Subcutaneous adipose tissue (tissue), 4 donors: ENCODE data around the gene PDE6H. TPM values are rescaled to one million over a fixed set of nuclear protein-coding genes. Genes with fewer than 3 reads are reported as not detected.

Experiments
- CTCF ChIP-seq: fragments of 450-650 bp; IDR thresholded peaks from one replicate; pipeline ENCODE4 v1.5.1; 2016; ENCODE audit warnings: low read depth, mild to moderate bottlenecking, control low read depth, antibody characterized with exemption, moderate library complexity
- total RNA-seq, 4 donors: library from RNA; depleted of rRNA; stranded (reverse); fragments of >200 nt; gene quantifications; one replicate each; pipeline ENCODE4 v1.1.0, GENCODE V29; 2016

Gene PDE6H
- total RNA-seq, 4 donors from 2014 or later = not detected

DNA sequence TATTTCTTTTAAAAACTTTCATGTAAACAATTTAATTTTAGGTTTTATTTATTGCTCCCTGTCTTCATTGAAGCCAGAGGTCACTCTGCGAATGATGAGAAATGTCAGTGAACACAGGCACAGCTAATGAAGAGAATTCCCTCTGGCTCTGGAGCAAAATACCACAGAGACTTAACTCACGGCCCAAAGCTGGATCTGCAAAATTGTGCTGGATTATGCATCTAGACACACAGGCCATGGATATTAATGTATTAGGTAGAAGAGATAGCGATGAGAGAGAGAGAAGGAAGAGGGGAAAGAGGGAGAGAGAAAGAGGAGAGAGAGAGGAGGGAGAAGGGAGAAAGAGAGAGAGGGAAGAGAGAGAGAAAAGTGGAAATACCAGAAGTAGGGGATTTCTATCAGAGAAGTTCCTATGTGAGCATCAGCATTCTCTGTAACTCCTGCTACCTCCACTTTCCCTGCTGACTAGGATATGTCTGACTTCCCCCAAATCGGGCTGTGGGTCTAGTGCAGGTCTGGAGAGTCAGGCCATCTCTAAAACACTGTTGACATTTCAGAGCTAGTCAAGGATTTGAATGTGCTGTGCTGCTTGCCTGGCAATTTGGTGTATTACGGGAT, 15.2 kb upstream of the PDE6H start:
- no peak for TF ChIP-seq CTCF

GRCh38 chr12:14958361-14959125, 14.3 kb upstream of the PDE6H start:
- no peak for TF ChIP-seq CTCF

DNA sequence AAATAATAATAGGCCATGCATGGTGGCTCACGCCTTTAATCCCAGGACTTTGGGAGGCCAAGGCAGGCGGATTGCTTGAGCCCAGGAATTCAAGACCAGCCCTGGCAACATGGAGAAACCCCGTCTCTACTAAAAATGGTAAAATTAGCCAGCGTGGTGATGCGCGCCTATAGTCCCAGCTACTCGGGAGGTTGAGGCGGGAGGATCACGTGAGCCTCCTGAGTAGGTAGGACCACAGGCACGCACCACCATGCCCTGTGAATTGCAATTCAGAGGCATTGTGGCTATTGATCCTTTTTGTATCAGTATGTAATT, 13.8 kb upstream of the PDE6H start:
- no peak for TF ChIP-seq CTCF

DNA sequence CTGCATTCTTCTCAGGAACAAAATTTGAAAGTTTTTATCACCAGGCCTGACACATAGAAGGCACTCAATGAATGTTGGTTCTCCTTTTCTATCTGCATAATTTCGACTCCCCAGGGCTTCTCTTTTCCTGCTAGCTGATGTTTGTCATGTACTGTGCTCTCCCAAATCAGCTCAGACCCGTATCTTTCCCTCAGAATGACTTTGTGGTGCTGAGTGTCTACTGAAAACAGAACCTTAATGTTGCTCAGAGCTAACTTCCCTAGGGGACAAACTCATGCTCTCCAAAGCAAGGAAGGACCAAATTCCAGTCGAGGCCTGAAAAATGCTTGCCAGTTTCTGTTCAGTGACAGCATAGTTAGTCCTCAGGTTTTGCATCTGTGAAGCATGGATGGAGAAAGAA, 13.4 kb upstream of the PDE6H start:
- TF ChIP-seq CTCF = no peak

DNA sequence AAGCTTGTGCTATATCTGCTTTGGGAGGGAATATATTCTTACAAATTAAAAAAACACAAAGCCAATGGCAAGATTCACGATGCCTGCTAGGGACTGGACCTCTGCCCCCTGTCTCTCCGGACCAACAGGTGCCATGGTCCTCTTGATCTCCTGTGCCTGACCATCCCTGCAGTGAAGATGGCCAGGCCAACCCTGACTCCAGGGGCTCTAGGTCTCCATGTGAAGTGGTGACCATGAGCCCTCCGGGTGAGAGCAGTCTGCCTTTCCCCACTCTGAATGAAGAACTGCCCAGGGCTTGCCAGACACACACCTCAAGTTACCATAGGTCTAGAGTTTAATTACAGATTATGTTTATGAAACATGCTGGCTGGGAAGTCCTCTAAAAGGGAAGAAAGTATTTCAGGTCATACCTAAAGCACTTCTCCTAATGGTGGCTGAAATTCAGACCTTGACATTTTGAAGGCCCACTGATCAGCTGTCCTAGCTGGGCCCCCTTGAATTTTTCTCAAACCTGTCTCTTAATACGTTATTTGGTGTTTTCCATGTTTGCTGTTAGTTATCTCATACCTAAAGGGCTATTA, 12.8 kb upstream of the PDE6H start:
- TF ChIP-seq CTCF = no peak

DNA sequence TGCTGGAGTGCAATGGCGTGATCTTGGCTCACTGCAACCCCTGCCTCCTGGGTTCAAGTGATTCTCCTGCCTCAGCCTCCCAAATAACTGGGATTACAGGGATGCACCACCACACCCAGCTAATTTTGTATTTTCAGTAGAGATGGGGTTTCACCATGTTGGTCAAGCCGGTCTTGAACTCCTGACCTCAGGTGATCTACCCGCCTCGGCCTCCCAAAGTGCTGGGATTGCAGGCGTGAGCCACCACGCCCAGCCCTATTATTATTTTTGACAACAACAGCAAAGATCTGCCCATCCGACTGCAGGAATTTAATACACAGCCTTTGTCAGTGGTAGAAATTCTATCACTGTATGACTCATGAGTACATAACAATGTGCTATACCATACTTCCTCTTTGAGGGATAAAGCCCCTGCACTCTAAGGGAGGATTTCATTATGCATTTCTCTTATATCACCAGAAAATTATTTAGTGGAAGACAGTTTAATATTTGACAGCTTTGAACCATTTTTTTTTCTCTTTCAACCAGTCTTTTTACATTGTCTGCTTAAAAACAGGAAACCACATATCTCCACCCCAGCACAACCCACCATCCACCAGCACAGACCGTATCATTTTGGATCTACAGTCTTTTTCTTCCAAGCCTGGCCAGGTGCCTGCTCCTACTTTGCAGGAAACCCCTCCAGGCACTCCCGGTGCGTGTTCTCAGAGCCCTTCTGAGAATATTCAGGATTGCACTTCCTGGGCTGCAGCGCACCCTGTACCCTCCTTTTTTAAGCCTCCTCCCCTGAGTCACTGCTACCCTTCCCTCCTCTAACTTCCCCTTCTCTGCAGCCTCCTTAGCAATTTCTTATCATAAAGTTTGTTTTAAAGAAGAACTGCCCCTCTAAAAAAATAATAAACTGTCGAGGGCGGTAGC, 12.0 kb upstream of the PDE6H start:
- TF ChIP-seq CTCF = no peak
